GM18907 (cell line): ENCODE results near the gene HCN3.
A peak's percentile ranks its signal among the peaks of the same experiment; 100 is the strongest.
"Not testable (repeated sequence)": the region's sequence is repeated elsewhere in the genome, so short reads cannot be mapped to it uniquely, and the experiment has no call there.

Source experiments
- ATAC-seq: cut with Tn5 transposase; IDR thresholded peaks from one replicate; pipeline ENCODE4 v1.9.1; 2021; ENCODE audit warnings: mild to moderate bottlenecking, moderate library complexity; ENCODE audit not compliant: unreplicated experiment

Gene HCN3

DNA sequence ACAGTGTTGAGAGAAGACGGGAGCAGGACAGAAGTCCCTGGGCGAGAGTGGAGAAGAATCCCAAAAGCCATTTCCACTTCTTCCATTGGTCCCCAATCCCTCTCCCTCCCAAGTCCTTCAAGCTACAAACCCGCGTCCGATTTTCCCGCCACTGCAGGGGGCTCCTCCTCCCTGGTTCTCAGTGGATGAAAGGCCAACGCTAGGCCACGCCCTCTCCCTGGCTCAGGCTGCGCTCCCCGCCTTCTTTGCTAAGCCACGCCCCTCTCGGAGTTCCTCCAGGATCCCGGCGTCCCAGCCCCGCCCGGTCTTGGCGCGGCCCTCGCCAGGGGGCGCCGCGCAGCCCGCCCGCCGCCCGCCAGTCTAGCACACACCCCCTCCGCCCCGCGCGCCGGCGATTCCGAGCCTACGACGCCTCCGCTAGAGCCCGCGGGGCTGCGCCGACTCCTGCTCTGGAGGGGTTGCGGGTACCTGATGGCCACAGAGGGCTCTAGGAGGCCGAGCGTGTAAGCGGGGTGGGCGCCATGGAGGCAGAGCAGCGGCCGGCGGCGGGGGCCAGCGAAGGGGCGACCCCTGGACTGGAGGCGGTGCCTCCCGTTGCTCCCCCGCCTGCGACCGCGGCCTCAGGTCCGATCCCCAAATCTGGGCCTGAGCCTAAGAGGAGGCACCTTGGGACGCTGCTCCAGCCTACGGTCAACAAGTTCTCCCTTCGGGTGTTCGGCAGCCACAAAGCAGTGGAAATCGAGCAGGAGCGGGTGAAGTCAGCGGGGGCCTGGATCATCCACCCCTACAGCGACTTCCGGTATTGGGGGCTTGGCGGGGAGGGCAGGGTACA, at the start of gene HCN3:
HCN3 (plus strand) TSS at position 394 of the 832 bp plus-strand sequence; CDS start at position 522, 128 bp downstream.
- peak; percentile 71 for ATAC-seq

DNA sequence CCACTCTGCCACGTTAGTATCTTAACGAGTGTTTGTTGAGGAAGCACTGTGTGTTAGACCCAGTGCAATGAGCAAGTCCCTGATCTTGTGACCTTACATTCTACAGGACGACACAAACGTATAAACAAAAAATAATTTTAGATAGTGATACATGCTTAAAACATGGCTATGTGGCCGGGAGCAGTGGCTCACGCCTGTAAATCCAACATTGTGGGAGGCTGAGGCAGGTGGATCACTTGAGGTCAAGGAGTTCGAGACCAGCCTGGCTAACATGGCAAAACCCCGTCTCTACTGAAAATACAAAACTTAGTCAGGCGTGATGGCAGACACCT, 49.2 kb upstream of the HCN3 start:
- no peak for ATAC-seq

DNA sequence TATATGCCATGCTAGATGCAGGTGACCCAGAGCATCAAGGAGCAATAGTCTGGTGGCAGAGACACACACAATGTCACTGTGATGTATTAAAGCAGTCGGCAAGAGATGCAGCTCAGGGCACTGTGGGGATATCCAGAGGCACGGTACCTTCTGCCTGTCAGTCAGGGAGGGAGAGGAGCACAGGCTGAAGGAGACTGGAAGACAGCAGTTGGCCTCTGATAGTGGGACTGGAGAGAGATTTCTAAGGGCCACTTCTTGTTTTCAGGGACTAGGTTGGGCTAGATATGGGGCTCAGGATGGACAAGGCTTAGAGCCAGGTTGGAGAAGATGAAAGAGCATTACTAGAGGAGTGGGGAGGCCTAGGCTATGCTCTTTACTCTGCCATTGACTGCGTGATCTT, 46.0 kb upstream of the HCN3 start:
- not testable (repeated sequence) for ATAC-seq

DNA sequence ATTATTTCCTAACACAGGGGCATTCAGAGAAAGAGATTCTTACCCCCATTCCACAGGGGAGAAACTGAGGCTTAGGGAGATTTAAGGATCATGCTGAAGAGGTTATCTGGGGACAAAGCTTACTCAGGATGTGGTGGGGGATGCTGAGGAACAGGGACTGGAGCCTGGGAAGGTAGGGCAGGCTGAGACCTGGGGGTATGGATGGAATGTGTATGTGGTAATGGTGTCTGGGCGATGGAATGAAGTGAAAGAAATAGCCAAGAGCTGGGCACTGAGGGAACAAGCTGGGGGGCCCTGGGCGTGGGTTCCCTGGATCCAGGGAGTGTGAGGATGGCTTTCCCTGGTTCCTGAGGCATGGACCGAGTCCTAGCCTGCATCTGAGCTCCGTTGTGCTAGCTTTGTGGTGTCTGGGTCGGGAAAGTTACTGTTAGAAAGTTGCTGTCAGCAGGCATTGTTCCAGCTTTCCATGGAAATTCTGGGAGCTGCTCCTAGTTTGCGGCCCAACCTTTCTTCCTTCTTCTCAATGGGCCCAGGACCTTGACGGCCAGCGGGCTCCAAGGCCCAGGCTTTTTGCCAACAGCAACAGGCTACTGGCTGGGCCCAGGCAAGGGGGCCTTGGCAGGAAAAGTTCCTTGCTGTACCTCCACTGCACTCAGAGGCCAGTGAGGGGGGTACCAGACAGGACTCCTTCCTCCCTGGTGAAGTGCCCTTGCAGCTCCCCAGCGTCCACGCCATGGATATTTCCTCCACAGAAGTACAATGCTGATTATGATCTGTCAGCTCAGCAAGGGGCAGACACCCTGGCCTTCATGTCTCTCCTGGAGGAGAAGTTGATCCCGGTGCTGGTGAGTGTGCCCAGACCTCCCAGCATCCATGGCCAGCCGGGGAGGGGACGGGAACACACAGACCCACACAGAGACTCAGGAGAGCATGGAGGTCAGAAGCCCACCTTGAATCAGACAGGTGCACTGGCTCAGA, 45.0 kb upstream of the HCN3 start:
- not testable (repeated sequence) for ATAC-seq

DNA sequence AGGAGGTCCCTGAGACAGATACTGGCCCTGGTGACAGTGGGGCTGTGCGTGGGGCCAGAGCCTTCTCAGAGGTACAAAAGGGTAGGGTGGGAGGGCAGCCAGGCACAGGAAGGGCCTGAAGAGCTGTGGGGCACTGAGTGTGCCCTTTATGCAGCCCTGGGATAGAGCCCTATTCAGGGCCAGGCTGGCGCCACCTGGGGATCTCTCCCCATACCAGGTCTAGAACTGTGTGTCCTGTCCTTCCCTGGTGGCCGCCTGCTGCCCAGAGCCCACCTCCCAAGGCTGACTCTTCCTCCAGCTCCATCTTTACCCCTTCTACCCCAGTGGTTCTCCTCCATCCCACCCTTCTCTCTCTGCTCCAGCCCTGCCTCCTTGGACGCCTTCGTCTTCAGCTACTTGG, 43.8 kb upstream of the HCN3 start:
- ATAC-seq, result not testable (repeated sequence)

DNA sequence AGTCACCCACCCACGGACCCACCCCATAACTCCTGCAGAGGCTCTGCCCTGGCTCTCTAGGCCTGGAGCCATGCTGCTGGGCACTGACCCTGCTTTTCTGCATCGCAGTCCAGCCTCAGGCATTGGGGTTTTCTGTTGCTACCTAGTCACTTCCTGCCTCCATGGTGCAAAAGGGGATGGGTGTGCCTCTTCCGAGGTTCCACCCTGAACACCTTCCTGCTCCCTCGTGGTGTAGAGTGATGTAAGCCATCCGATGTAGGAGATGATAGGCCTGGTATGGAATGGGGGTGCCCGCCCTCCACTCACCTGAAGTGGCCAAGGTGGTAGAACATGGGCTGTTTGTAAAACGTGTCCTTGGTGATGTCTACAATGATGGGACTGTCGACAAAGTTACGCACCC, 41.9 kb upstream of the HCN3 start:
- ATAC-seq, result not testable (repeated sequence)

DNA sequence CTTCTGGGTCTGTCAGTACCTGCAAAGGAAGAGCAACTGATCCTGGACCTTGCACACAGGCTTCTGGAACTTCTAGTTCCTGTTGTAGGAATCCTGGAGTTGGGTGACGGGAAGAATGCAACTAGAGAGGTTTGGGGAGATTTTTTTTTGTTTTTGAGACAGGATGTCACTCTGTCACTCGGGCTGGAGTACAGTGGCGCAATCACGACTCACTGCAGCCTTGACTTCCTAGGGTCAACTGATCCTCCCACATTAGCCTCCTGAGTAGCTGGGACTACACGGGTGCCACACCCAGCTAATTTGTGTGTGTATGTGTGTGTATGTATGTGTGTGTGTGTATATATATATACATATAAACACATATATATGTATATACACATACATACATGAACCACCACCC, 40.8 kb upstream of the HCN3 start:
- ATAC-seq, result no peak

DNA sequence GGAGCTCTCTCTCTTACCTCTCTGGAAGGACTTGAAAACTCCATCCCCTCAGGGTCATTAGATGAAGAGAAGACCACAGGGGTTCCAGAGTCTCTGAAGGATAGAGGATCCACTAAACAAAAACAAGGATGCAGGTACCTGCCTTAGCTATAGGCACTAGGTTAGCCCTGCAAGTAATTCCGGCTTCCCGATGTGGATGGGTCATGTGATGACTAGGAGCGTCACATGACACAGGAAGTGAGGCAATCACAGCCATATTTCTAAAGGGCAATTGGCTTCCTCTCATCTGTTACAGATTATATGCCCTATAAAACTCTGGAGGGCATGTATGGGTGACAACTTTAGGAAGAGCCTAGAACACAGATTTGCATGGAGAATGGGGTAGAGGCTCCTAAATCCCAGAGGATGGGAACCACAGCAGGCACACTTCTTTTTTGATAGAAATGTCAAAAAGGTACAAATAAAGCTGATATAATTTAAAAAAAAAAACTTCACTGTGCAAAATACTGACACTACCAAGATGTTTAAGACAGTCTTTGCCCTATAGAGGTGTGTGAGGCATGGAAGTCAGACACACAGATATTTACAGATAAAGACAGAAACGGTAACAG, 36.1 kb upstream of the HCN3 start:
- ATAC-seq, result no peak

DNA sequence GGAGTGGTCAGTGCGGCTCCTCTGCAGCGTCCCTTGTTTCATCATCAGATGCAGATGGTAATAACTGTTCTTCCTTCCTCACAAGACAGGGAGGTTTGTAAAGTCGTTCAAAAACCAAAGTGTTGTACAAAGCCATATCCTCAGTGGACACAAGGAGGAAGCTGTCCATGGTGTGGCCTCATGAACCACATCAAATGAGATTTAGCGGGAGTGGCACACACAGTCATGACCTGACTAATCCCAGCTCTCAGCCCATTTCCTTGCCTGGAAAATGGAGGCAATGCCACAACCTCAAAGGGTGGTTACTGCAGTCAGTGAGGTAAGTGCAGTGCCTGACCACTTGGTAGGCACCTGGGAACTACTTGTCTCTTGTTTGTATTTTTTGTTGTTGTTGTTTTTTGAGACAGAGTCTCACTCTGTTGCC, 35.4 kb upstream of the HCN3 start:
- ATAC-seq, result no peak

DNA sequence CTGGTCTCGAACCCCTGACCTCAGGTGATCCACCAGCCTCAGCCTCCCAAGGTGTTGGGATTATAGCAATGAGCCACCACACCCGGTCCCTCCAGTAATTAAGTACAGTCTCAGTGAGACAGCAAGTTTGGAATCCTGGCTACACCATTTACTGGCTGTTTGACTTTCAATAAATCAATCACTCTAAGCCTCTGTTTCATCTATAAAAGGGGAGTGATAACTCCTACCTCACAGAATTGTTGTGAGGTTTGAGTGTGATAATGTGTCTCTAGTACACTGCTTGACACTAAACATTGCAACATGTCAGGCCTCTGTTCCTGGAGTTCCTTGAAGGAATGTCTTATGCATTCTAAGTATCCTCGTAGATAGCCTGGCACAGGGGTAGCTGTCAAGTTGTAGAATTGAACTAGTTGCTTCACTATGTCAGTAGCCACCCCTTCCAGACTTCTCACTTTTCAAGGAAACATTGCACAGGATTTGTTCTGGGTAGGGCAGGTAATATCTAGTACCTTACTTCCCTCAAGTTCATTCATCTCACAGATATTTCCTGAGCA, 34.4 kb upstream of the HCN3 start:
- no peak for ATAC-seq

DNA sequence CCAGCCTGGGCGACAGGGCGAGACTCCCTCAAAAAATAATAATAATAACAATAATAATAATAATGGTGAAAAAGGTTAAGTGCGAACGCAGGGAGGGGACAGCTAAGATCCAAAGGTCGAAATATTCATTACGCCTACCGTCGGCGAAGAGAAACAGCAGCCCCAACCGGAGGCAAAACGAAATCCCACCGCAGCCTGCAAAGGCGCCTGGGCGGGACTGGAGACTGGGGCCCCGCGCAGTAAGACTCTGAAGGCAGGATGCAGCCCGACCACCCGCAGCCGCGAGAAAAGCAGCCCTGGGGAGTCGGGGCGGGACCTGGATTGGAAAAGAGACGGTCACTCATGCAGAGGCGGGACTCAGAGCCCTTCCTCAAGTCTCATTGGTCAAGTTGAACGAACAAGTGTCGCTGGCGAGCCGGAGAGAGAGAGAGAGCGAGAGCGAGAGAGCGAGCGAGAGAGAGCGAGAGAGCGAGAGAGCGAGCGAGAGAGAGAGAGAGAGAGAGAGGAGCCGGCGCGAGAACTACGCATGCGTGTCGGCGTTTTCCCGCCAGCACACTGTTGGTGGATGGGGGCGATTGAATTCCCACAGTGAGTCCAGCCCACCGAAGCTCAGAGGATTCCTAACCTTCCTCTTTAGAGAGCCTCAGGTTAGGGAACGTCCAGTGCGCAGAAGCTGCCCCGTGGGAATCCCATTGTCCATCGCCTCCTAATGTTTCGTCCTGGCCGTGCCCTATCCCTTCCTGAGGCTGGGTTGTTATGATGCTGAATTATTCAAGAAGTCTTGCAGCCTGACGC, 32.7 kb upstream of the HCN3 start:
- ATAC-seq, result peak; percentile 87

DNA sequence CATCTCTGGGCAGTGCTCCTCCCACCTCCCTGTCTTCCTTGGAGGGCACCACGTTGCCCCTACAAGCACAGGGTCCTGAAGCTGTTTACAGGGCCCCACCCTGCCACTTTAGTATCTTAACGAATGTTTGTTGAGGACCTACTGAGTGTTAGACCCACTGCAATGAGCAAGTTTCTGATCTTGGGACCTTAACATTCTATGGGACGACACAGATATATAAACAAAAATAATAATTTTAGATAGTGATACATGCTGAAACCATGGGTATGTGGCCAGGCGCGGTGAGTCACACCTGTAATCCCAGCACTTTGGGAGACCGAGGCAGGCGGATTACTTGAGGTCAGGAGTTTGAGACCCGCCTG, 32.1 kb upstream of the HCN3 start:
- peak; percentile 9 for ATAC-seq

DNA sequence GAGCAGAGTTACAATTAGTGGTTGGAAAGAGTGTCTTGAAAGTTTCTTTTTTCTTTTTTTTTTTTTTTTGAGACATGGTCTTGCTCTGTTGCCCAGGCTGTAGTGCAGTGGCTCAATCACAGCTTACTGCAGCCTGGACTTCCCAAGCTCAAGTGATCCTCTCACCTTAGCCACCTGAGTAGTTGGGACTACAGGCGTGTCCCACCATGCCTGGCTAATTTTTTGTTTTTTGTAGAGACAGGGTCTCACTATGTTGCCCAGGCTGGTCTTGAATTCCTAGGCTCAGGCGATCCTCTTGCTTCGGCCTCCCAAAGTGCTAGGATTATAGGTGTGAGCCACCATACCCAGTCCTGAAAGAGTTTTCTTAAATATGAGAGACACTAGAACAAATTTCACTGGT, 30.5 kb upstream of the HCN3 start:
- ATAC-seq, result not testable (repeated sequence)

DNA sequence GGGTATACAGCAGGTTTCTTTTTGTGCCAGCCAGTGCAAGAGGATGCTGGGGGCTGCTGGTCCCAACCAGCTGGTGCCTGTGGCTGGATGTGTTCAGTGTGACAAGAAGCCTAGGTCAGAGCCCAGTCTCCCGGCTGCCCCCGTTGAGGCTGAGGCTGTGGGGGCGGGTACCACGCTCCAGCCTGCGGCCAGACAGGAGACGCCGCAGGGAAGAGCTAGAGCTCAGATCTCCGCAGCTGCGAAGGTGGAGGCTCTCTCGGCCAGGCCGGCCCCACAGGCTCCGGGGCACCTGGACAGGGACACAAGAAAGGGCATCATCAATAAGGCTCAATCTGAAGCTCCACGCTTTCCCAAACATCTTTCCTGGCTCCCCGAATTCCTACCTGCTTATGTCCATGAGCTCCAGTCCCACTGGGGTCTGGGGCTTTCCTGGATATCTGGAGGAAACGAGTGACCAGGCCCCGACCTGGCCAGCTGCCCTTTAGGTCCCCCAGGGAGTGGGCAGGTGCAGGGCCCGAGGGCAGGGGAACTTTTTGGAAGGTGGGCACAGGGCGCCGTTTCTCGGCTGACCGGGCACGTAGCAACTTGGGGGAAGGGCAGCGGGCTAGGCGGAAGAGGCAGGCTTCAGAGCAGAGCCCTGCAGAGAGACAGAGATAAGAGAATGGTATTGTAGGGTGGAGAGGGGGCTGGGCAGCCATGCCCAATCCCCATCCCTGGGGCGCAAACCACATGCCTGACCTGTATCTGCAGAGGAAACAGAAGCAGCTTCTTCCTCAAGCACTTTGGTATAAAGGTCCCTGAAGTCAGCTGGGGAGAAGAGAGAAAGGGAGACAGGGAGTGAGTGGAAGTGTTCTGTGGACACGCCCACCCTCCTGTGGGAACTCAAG, 29.4 kb upstream of the HCN3 start:
- no peak for ATAC-seq

DNA sequence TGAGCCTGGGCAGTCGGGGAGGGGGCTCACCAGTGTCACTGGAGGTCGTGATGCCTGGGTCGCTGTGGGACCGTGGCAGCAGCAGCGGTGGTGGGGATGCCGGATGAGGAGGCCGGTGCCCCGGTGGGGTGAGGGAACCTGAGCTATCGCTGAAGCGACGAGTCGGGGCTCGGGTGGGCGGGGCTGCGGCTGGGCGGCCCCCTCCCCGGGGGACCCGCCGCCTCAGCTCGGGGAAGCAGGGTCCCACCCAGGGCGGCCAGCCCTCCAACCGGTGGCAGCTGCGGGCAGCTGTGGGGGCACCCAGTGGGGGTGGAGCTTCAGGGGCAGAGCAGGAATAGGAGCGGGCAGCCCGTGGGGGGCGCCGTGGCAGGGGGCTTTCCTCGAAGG, 27.0 kb upstream of the HCN3 start:
- peak; percentile 21 for ATAC-seq

DNA sequence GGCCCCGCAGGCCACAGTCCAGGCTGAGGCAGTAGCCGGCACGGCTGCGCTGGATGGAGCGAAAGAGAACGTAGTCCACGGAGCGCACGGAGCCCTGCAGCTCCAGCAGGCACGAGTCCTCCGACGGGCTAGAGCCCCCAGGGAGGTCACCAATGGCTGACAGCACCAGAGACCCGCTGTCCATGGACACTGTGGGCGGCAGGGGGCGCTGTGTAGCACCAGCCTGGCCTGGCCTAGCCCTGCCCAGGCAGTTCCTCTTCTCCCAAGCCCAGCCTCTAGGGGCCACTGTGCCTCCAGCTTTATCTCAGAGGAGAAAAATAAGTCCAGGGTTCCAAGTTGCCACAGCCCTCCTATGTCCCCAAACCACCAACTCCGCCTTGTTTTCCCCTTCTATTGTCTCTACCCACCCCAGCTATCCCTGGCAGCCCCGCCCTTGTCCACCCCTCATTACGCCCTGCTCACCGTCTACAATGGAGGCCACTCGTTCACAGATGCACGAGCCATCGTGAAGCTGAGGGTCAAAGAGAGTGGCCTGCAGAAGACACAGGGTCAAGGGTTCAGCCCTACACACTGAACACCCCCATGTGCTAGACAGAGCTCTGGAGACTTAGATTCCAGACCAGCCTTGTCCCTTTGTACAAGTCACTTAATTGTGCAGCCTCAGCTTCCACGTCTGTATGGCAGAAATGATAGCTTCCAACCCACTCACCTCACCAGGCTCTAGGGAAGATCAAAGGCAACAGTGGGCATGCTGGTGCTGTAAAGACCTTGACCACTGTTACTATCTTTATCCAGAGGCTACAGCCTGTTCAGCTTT, 26.4 kb upstream of the HCN3 start:
- ATAC-seq, result peak; percentile 80

DNA sequence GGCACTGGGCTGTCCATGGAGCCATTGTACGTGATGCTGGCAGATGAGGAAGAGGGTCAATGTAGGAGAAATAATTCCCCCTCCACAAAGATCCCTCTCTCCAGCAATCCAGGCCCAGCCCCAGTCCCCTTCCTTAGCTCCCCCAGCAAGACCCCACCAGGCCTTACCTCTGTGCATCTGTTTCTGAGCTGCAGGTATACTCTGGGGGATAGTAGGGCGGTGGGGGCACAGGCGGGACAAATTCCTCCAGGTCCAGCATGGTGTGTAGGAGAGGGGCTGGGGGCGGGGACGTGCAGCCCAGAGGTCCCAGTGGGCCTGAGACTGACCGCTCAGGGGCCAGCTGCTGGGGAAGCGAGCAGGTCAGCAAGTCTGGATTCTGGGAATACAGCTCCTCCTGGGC, 25.7 kb upstream of the HCN3 start:
- no peak for ATAC-seq

DNA sequence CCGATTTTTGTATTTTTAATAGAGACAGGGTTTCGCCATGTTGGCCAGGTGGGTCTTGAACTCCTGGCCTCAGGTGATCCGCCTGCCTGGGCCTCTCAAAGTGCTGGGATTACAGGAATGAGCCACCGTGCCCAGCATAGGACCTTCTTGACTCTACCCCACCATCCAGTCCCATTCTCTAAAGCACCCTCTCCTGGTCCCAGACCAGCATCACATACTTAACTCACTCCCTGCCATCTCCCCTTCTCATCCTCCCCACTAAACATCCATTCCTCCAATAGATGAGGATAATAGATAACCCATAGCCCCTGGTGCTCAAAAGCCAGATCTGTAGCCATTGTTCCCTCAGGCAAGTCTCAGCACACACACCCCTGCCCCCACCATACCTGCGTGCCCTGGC, 24.1 kb upstream of the HCN3 start:
- no peak for ATAC-seq

DNA sequence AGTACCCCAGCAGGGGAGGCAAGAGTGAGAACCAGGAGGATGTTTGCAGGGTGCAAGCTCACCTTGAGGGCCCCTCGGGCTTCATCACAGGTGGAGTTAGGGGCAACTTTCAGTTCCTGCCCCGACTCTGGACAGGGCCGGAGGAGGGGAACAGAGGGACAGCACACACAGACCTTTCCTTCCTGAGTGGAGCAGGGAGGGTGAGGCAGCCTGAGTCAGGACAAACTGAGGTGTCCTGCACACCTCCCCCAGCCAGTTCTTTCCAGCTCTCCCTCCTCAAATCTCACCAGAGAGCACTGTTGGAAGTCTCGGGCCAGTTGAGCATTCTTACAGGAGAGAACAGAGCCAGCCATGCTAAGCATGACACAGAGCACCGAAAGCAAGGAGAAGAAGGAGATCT, 23.5 kb upstream of the HCN3 start:
- ATAC-seq, result no peak
